Tibial artery (tissue), 4 donors: Measurements from ENCODE around the gene NPEPL1.
"Not testable (repeated sequence)": the region's sequence is repeated elsewhere in the genome, so short reads cannot be mapped to it uniquely, and the experiment has no call there.

ENCODE experiments used
- DNase-seq, 2 donors: peaks; one replicate each; pipeline ENCODE4 v3.0.0-alpha.2; 2019
- H3K27ac ChIP-seq, 2 donors: fragments of 200-600 bp; sonication (generic) in 1 of 2; 1 replicate in 1 of 2; 2 replicates in 1 of 2; pipeline ENCODE4 v1.5.1; 2018 to 2019; ENCODE audit warnings: mild to moderate bottlenecking in 1 of 2
- H3K27me3 ChIP-seq, 2 donors: fragments of 200-600 bp; sonication (generic) in 1 of 2; one replicate each; pipeline versions ENCODE4 v1.5.1 to v1.6.0; 2016 to 2019
- H3K36me3 ChIP-seq, 3 donors: fragments of 200-600 bp; sonication (generic) in 2 of 3; one replicate each; pipeline ENCODE4 v1.5.1; 2016 to 2019; ENCODE audit warnings: mild to moderate bottlenecking in 2 of 3
- H3K4me1 ChIP-seq, 4 donors: fragments of 200-600 bp; sonication (generic) in 2 of 4; 1 replicate in 3 of 4; 2 replicates in 1 of 4; pipeline ENCODE4 v1.5.1; 2016 to 2019
- H3K4me3 ChIP-seq, 2 donors: fragments of 200-600 bp; sonication (generic) in 1 of 2; 1 replicate in 1 of 2; 2 replicates in 1 of 2; pipeline ENCODE4 v1.5.1; 2018 to 2019; ENCODE audit warnings: mild to moderate bottlenecking in 2 of 2
- H3K9me3 ChIP-seq, 3 donors: fragments of 200-600 bp; sonication (generic) in 1 of 3; one replicate each; pipeline ENCODE4 v1.5.1; 2016 to 2019
- CTCF ChIP-seq, 2 experiments: fragments of 200-600 bp in 1 of 2; fragments of 450-650 bp in 1 of 2; IDR thresholded peaks; one replicate each; pipeline ENCODE4 v1.5.1; 2017 to 2019; ENCODE audit warnings: antibody characterized with exemption in 2 of 2, mild to moderate bottlenecking in 1 of 2, moderate library complexity in 1 of 2
- intact Hi-C: fragments of 100-400 bp; cut with DNase I; formaldehyde crosslinking; loops from one replicate; pipeline ENCODE4 v1.15.0; 2023; ENCODE audit warnings: low total_unique reads

NPEPL1 gene

DNA sequence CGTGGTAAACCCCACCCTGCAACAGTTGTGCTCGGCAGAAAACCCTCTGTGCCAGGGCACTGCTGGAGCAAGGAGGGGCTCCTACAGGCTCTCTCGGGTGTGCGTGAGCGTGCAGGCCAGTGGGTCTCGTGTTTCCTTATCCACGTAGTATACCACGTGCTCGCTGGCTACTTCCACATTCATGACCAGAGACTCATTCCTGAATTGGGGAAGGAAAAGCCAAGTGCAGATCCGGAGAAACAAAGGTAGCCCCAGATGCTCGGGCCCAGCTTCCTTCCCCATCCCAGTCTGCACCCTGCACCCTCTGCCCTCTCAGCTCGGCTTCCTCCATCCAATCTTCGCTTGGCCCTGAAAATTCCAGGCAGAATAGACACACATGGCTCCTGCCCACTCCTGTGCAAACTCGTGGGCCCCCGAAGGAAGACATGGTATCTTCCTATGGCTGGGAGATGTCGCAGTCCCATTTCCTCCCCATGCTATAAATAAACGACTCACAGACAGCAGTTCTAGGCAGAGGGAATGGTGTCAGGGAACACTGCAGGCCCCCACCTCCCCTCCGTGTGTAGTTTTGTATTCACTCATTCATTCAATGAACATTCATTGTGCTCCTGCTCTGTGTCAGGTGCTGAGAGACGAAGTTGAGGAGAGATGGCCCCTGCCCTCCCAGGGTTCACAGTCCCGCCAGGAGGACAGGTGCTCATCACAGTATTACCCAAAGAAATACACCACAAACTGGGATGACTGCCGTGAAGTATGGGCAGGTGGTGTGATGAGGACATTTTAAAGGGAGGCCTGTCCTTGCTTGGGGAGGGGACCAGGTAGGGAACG, 29.6 kb downstream of the NPEPL1 start:
- Histone ChIP-seq H3K4me1 (peaks cover 0 to 4% (median 0%) of the 10 kb centered on the region in 4 donors), H3K4me3 (no peak overlapping the region), H3K9me3 (no peaks in the 10 kb centered on the region), H3K27ac (no peak overlapping the region), H3K36me3 (no peaks in the 10 kb centered on the region), H3K27me3 (peaks cover 0 to 24% of the 10 kb centered on the region in 2 donors)
- DNase-seq = peak; percentile 71 to 76
- TF ChIP-seq CTCF (IDR thresholded peaks at IDR 0.05) = no peak
- intact Hi-C loops = no loop called here

DNA sequence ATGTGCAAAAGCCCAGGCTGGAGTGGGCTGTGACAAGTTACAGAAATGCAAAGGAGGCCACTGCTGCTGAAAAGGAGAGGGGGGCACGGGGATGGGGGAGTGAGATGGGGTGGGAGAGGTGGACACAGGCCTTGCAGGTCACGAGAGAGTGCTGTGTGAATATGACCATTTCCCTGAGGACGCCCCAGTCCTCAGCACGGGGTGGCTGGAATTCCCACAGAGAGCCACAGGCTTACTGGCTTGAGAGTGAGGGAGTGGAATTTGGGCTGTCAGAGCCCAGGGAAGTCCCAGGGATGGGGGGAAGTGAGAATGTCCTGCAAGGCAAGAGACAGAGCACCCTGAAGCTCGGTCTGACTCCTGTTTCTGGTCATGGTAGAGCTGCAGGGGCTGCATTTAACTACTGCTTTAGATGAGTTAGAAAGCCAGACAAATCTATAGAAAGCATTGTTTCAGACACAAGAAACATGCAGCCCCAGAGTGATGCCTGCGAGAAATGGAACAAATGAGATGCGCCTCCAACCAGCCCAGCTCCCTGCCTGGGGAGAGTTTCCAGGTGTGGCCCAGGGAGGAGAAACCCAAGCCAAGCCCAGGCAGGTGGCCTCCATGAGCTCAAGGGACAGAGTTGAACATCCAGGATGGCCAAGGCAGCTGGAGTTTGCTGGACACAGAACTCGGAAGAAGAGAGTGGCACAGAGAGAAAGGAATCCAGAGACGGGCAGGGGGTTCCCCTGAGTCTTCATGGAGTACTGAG, 30.5 kb downstream of the NPEPL1 start:
- Histone ChIP-seq H3K27me3 (peaks cover 0 to 24% of the 10 kb centered on the region in 2 donors), H3K4me1 (peaks cover 0 to 4% (median 0%) of the 10 kb centered on the region in 4 donors), H3K9me3 (no peaks in the 10 kb centered on the region), H3K36me3 (no peaks in the 10 kb centered on the region), H3K4me3 (no peak overlapping the region), H3K27ac (no peak overlapping the region)
- no peak for TF ChIP-seq CTCF (IDR thresholded peaks at IDR 0.05)
- intact Hi-C loops = no loop called here
- peak in 1 of 2 donors; percentile 41 for DNase-seq

GRCh38 chr20:58723628-58723984, 31.0 kb downstream of the NPEPL1 start:
- intact Hi-C loops = no loop called here
- no peak for DNase-seq
- no peaks in the 10 kb centered on the region for H3K36me3 ChIP-seq

DNA sequence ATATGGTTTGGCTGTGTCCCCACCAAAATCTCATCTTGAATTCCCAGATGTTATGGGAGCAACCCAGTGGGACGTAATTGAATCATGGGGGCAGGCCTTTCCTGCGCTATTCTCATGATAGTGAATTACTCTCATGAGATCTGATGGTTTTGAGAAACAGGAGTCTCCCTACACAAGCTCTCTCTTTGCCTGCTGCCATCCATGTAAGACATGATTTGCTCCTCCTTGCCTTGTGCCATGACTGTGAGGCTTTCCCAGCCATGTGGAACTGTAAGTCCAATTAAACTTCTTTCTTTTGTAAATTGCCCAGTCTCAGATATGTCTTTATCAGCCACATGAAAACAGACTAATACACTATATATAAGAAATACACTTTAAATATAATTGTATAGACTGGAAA, 33.6 kb downstream of the NPEPL1 start:
- H3K36me3 ChIP-seq, DNase-seq, H3K4me3 ChIP-seq, H3K4me1 ChIP-seq, H3K9me3 ChIP-seq, intact Hi-C loops, H3K27ac ChIP-seq: not testable (repeated sequence)
- peaks cover 0 to 18% of the 10 kb centered on the region in 2 donors for H3K27me3 ChIP-seq

More at GRCh38 chr20:58723628-58723984, 31.0 kb downstream of the NPEPL1 start:
- H3K4me3 ChIP-seq = no peak overlapping the region
- no peak for TF ChIP-seq CTCF (IDR thresholded peaks at IDR 0.05)
- peaks cover 0 to 24% of the 10 kb centered on the region in 2 donors for H3K27me3 ChIP-seq
- H3K4me1 ChIP-seq = peaks cover 0 to 4% (median 0%) of the 10 kb centered on the region in 4 donors
- no peaks in the 10 kb centered on the region for H3K9me3 ChIP-seq
- no peak overlapping the region for H3K27ac ChIP-seq

DNA sequence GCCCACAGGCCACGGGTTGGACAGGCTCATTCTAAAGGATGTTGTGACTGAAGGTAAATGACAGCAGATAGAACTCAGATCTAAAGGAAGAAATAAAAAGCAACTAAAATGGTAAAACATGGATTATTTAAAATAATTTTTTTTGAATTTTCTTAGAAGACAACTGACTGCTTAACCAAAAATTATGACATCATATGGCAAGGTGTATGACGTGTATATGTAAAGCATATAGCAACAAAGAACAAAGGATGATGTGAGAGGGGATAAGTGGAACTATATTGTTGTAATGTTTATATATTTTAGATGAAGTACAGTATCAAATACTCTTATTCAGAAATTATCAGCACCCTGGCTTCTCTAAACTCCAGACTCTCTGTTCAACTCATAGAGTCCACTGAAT, 38.6 kb downstream of the NPEPL1 start:
- Histone ChIP-seq H3K9me3 (no peaks in the 10 kb centered on the region), H3K4me1 (no peaks in the 10 kb centered on the region), H3K27ac (no peak overlapping the region), H3K4me3 (no peak overlapping the region), H3K27me3 (no peaks in the 10 kb centered on the region), H3K36me3 (no peaks in the 10 kb centered on the region)
- no peak for DNase-seq
- no peak for TF ChIP-seq CTCF (IDR thresholded peaks at IDR 0.05)
- intact Hi-C loops = no loop called here

DNA sequence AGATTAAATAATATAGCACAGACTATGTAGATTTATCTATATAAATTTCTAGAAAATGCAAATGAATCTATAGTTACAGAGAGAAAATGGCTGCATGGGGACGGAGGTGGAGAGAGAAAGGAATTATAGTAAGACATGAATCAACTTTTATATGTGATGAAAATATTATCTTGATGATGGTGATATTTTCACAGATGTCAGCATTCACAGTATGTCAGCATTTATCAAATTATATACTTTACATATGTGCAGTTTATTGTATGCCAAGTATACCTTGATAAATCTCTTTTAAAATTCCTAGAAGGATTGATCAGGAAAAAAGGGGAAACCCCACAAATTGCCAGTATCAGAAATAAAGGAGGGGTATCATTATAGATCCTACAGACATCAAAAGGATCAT, 44.6 kb downstream of the NPEPL1 start:
- Histone ChIP-seq H3K36me3 (no peaks in the 10 kb centered on the region), H3K27ac (no peak overlapping the region), H3K4me3 (no peak overlapping the region), H3K27me3 (peaks cover 0 to 12% of the 10 kb centered on the region in 2 donors), H3K9me3 (no peaks in the 10 kb centered on the region), H3K4me1 (no peaks in the 10 kb centered on the region)
- no peak for TF ChIP-seq CTCF (IDR thresholded peaks at IDR 0.05)
- intact Hi-C loops = no loop called here
- DNase-seq = no peak
